ENCODE results near the gene TNFSF13B. TPM values are rescaled to one million over a fixed set of nuclear protein-coding genes. Genes with fewer than 3 reads are reported as not detected.

TNFSF13B gene
- total RNA-seq, 1 donor from 2014 or later = 1.8 TPM

DNA sequence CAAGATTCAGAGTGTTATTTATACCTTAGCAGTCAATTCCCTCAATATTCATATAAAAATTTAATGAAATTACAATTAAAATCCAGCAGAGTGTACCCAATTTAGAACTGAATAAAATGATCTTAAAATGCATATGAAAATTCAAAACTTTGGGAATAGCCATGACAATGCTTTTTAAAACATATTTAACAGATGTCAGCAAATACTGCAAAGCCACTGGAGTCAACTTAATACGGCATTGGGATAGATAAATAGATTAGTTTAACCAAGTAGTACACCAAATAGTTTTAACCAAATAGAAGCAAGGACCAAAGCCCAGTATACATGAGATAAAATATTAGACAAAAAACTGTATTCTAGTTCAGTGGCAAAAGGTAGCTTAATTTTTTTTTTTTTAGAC lies 79.8 kb downstream of the TNFSF13B start:
- no peak for DNase-seq

DNA sequence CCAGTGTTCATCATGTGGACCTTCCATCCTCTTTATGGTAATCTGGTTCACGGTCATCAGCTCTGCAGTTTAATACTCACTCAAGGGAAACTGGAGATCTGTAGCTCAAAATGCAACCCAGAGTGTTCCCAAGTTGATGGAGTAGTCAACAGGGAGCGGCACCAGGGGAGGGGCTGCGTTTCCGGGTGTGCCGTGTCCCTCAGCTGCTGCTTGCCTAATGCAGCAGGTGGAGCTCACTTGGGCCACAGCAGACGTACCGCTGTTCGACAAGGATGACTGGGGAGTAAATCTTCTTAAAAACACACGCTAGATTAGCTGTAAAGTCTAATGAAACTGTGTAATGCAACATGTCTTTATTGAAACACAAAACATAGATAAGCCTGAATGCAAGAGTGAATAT lies 81.1 kb downstream of the TNFSF13B start:
- DNase-seq = peak; percentile 37

DNA sequence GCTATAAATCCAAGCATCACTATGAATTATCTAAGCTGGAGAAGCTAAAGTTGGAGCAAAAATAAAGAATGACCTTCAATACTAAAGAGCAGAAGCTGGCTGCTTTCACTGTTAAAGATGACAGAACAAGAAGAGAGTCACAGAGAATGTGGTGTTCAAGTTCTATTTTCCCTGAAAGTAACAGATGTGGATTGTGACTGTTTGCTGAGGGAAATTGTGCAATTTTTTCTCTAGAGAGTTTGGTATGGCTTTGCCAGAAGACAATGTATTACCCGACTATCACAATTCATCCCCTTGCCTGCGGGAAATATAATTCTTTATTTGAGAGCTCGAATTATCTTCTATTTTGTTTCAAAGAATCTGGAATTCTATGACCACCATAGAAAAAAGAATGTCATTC lies 83.1 kb downstream of the TNFSF13B start:
- DNase-seq = peak; percentile 27

DNA sequence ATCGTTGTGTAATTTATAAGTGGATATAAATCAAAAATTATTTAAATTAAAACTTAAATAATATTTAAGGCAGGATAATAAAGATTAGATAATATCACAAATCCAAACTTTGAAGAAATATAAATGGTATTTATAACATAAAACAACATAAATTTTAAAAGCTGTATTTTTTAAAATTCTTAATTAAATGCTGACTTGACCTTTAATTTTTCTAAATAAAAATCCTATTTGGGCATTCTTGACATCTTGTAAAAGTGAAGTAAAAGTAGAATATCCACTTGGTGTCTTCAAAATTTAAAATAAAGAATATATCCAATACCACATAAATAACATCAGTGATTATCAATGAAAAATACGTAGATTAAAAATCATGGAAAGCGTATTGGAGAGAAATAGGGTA lies 87.7 kb downstream of the TNFSF13B start:
- DNase-seq = no peak

Small RNA genes lying within 50 kb of the gene (small RNA-seq; reads per million reads assigned to genes)
- not detected for gene RNA5SP39 (ENCODE audit: low replicate concordance)

Other genes with a start within 250 kb of the TNFSF13B start
- 8.2 TPM for gene LIG4, start 54.2 kb upstream of the TNFSF13B start, total RNA-seq
- 13.1 TPM for gene ABHD13, start 51.3 kb upstream of the TNFSF13B start, total RNA-seq